ENCODE measurements around the gene ANKS1B.
"Not testable (repeated sequence)": the region's sequence is repeated elsewhere in the genome, so short reads cannot be mapped to it uniquely, and the experiment has no call there.

Gene ANKS1B

GRCh38 chr12:98837134-98837752 is 1147.5 kb downstream of the ANKS1B start:
- DNase-seq, result not testable (repeated sequence)

GRCh38 chr12:98830657-98831056 is 1154.1 kb downstream of the ANKS1B start:
- no peak for DNase-seq

- DNase-seq, result no peak
Measured at GRCh38 chr12:98828802-98829600, 1155.7 kb downstream of the ANKS1B start.

DNA sequence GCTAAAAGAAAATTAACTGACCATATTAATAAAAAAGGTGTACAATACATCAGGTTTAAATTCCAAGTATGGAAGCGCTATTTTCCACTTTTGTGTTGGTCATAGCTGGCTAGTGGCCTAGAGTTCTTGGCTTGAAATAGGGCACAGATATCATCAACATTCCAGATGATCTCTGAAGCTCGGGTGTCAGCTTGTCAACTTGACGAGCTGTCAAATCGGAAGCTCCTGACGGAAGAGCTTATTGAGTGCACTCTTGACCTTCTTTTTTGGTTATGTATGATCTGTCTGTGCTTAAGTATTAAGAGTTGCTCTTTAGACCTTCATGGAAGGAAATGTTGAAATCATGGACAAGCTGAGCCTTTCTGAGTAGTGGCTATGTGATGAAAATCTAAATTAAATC is 1161.7 kb downstream of the ANKS1B start:
- DNase-seq, result no peak

- no peak for DNase-seq
Measured at GRCh38 chr12:98821866-98822265, 1162.9 kb downstream of the ANKS1B start.

DNA sequence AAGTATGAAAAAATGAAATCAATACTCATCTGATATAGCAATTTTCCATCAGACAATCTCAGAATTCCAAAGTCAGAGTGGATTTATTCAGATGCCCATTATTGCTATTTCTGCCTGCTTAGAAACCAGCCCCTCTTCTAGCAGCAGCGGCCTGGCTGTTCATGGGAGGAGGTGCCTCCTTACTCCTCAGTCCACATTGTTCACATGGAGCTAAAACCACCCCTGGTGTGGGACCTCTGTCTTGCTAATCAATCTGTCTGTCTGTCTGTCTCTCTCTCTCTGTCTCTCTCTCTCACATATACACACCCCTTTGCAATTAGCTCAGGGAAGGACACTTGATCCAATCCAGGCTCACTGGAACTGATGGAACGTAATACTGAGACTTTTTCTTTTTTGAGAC is 1163.5 kb downstream of the ANKS1B start:
- no peak for DNase-seq

DNA sequence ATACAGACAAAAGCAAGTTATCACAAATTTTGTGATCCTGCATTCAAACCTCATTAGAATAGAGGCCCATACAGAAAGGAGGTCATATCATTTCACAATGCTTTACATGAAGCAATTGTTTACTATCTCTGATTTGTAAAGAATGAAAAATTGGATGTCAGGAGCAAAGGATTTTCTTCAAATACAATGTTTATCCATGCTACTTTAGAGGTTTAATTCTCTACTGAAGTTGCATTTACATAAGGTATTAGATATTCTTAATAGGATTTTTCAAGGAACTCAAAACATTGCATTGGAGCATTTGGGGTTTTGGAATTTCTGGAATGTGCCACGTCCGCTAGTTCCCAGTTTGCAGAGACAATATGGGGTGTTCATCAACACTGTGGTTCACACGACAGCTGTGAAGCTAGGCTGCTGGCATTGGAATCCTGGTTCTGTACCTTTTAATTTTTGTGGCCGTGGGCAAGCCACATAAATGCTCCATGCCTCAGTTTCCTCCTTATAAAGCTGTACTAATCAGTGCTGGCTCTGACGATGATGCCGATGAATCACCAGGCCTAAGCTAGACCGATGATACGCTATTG is 1164.8 kb downstream of the ANKS1B start:
- no peak for DNase-seq

DNA sequence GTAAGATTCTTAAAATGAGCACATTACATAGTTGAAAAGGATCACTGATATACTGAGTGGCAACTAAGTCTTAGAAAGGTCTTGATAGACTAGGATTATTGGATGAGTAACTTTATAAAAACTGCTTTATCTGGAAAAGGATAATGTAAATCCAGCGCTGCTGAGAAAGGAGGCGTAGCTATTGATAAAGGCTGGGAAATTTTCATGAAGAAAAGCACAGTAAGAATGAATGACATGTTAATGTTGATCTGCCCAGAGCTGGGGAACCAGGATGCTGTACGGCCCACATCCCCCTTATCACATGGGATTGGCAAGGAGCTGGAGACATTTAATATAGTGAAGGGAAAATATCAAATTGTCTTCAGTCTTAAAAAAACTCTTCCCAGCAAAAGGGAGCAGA is 1165.7 kb downstream of the ANKS1B start:
- DNase-seq, result no peak

DNA sequence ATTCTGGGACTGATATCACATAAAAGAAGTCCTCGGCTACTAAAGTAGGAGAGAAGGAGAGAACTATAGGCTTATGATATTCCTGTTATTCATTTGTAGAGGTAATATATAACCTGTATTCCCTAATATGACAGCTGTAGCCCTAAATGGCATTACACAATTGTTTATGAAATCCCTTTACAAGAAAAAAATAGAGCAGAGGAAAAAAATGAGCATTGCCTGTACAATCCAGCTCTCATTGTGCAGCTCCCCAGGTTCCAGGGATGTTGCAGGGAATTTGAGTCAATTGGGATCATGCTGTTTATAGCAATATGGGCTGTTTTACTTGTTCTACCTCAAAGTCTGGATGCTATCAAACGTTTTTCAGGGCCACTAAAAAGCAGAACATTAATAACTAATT is 1166.5 kb downstream of the ANKS1B start:
- no peak for DNase-seq

- no peak for DNase-seq
Measured at GRCh38 chr12:98817742-98818141, 1167.0 kb downstream of the ANKS1B start.

DNA sequence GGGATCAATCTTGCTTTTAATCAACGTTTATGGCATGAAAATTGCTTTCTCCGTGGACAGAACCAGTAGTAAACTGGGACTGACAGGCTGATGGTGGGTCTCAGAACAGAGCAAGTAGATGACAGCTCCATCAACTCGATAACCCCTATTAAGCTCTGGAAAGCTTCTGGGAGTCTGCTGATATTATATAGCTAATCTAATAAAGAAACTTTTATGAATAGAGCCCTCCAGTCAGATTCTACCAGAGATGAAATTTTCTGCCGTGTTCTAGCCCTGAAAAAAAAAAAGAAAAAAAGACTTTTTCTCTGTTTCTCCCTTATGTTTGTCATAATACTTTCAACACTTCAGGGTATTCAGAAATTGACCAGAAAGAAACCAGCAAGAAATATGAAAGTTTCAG is 1168.0 kb downstream of the ANKS1B start:
- no peak for DNase-seq

DNA sequence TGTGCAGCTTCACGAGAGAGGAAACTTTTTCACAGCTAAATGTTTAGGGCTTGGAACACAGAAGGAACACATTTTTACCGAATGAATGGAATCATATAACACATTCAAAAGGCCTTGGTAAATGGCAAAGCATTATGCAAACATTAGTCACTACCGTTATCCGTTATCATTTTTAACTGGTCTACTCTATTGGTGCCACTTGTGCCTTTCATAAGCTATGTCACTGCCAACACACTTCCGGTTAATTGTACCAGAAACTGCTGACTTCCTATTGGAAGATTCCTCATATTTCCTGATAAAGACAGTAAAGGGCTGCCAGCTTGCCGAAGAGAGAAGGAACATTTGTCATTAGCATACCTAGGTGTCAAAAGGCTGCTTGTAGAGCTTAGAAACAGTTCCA is 1170.5 kb downstream of the ANKS1B start:
- DNase-seq, result no peak

GRCh38 chr12:98812225-98812624 is 1172.5 kb downstream of the ANKS1B start:
- no peak for DNase-seq

- DNase-seq, result no peak
Measured at GRCh38 chr12:98808243-98808875, 1176.4 kb downstream of the ANKS1B start.

DNA sequence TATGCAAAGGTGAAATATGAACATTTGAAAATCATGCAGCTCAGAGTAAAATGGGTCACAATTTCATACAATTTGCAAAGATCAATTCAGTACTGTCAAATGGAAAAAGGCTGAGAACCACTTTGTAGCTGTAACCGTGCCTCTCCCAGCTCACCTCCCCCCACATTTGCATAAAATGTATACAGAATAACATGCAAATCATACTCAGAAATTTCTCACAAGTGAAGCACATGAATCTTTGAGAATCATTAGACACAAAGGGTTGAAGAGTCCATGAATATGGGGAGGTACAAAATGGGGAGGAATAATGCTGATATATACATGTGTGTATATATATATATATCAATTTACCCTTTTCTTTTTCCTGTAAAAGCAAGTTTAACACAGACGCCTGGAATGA is 1177.5 kb downstream of the ANKS1B start:
- no peak for DNase-seq

GRCh38 chr12:98803468-98804209 is 1181.1 kb downstream of the ANKS1B start:
- DNase-seq, result no peak

DNA sequence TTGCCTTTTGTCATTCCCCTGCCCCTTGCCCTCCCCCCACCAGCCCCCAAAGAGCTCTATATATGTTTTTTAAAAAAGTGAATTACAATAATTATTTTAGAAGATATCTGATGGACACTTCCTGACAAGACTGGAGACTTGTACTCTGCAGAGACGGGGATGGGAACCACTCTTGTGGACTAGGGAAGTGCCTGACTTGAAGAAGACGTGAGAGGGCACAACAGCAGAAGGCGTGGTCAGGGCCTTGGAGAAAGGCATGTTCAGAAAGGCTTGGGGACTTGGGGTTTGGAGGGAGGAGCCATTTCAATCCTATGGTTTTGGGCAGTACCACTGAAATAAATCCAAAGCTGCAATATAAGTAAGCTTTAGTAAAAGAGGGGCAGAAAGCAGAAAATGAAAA is 1184.9 kb downstream of the ANKS1B start:
- DNase-seq, result no peak

GRCh38 chr12:98799146-98799810 is 1185.5 kb downstream of the ANKS1B start:
- no peak for DNase-seq

DNA sequence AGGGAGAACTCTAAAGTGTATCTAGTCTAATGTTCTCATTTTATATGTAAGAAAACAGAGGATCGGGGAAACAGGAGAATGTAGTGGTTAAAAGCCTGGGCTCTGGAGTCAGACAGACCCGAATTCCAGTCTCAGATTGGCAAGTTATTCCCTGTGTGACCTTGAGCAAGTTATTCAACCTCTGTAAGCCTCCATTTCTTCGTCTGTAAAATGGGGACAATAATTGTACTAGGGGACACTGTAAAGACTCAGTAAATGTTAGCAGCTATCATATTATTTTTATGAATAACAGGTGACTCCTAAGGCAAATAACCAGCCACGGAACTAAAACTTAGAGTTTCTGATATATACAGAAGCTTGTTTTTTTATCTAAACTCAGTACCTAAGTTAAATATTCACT is 1187.5 kb downstream of the ANKS1B start:
- no peak for DNase-seq

- no peak for DNase-seq
Measured at GRCh38 chr12:98796745-98797144, 1188.0 kb downstream of the ANKS1B start.

- no peak for DNase-seq
Measured at GRCh38 chr12:98793121-98793520, 1191.6 kb downstream of the ANKS1B start.

- no peak for DNase-seq
Measured at GRCh38 chr12:98791406-98791805, 1193.3 kb downstream of the ANKS1B start.
